Measurements from ENCODE around the gene IL17B.

Gene IL17B, protein sequence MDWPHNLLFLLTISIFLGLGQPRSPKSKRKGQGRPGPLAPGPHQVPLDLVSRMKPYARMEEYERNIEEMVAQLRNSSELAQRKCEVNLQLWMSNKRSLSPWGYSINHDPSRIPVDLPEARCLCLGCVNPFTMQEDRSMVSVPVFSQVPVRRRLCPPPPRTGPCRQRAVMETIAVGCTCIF

GRCh38 chr5:149379177-149379761, at the start of gene IL17B:
Gene IL17B (minus strand): TSS chr5:149379292. CDS start chr5:149379225, 67 bp downstream.
- no peak for DNase-seq (ENCODE audit: low read depth in 2 of 2)

- no peak for DNase-seq (ENCODE audit: low read depth in 2 of 2)
These were observed 48.9 kb upstream of the IL17B start for GRCh38 chr5:149428032-149428431.

GRCh38 chr5:149427374-149427773, 48.3 kb upstream of the IL17B start:
- no peak for DNase-seq (ENCODE audit: low read depth in 2 of 2)

- no peak for DNase-seq (ENCODE audit: low read depth in 2 of 2)
These were observed 47.8 kb upstream of the IL17B start for GRCh38 chr5:149426931-149427330.

DNA sequence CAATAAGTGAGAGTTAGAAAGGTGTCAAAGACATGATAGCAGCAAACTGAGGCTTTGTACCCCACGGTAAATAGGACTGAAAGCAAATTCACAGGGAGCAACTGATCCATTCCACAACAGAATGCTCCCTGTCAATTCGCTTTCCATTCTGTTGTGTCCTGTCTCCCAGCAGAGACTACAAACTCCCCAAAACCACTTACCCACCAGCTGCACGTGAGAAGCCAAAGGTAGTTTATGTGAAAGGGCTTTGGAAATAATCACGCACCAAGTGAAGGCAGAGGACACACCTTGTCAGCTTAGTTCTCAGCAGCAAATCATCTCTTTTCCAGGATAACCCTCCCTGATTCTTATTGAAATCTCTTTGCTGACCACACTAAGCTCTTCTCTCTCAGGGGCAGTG, 46.6 kb upstream of the IL17B start:
- no peak for DNase-seq (ENCODE audit: low read depth in 2 of 2)

DNA sequence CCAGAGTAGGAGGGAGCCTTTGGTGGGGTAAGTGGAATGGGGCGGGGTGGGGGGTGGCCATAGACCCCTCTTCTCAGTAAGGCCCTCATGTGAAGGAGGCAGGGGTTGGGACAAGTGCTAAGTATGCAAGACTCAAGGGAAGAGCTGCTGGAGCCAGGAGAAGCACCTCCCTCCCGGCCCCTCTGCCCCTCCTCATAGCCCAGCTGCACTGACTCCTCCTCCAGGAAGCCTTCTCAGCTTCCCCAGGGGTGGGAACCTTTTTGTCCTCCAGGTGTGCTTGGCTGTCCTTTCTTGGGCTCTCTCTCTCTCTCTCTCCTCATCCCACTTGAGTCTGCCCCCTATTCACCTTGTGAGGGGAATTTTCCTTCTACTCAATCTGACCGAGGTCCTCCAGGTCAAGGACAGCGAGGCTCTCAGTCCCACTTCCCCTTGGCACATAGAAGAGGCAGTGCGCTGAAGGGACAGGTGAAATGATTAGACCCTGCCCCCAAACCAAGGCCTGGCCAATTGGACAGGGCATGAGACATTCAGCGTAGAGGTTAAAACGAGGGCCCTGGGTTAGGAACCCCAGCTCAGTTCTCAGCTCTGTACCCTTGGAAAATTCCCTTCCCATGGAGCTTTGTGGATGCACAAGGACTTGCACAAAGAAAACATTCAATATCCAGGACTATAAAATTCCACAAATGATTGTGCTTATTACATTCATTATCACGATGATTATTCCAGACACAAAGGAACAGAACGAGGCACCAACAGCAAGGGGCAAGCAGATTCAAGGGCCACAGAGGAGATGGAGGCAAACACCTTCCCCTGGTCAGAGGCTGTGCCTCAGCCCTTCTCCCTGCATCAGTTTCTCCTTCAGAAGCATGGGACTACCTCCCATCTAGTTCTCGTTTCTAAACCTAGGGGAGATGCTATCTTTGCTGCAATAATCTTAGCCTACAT, 45.6 kb upstream of the IL17B start:
- no peak for DNase-seq (ENCODE audit: low read depth in 2 of 2)

GRCh38 chr5:149423794-149424268, 44.7 kb upstream of the IL17B start:
- DNase-seq (ENCODE audit: low read depth in 2 of 2), result no peak

DNA sequence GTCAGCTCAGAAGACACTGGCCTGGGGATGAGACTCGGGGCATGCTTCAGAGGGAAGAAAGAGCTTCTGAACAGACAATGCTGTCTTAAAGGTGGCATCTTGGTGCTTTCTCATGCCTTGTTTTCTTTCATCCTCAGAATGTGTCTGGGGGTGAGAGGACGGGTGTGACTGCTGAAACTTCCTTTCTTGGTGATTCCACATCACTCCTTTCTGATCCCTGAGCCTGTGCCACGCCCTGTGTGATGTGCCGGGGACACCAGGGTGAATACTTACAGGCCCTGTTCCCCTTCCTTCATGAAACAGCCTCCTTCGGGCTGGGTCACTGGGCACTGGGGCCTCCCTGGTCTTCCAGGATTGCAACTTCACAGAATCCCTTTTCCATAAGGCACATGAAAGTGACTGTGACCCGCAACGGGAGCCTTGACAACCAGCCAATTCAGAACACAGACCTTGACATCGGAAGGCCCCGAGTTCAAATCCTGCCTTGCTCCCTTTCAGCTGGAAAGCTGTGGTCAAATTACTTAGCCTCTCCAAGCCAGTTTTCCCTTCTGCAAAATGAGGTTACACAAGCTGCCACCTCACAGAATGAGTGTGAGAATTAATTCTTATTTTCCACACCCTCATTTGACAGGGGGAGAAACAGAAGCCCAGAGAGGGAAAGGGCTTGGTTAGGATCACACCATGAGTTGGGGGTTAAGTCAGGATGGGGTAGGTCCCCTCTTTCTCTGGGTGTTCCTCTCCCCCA, 44.1 kb upstream of the IL17B start:
- DNase-seq (ENCODE audit: low read depth in 2 of 2), result no peak

GRCh38 chr5:149422366-149423048, 43.4 kb upstream of the IL17B start:
- DNase-seq (ENCODE audit: low read depth in 2 of 2), result no peak

- no peak for DNase-seq (ENCODE audit: low read depth in 2 of 2)
These were observed 42.7 kb upstream of the IL17B start for GRCh38 chr5:149421834-149422233.

DNA sequence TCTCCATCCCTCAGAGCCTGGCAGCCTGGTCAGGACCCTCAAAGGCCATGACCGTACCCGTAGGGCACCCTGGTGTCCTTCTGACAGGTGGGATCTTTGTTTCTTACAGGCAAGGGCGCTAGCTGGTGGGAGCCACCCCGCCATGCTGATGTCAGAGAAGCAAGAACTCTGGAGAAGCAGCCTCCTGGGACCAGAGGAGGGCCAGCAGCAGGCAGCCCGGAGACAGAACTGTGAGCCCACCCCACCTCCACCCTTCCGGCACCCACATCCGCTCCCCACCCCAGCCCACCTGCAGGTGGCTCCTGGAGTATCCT, 42.2 kb upstream of the IL17B start:
- DNase-seq (ENCODE audit: low read depth in 2 of 2), result no peak

DNA sequence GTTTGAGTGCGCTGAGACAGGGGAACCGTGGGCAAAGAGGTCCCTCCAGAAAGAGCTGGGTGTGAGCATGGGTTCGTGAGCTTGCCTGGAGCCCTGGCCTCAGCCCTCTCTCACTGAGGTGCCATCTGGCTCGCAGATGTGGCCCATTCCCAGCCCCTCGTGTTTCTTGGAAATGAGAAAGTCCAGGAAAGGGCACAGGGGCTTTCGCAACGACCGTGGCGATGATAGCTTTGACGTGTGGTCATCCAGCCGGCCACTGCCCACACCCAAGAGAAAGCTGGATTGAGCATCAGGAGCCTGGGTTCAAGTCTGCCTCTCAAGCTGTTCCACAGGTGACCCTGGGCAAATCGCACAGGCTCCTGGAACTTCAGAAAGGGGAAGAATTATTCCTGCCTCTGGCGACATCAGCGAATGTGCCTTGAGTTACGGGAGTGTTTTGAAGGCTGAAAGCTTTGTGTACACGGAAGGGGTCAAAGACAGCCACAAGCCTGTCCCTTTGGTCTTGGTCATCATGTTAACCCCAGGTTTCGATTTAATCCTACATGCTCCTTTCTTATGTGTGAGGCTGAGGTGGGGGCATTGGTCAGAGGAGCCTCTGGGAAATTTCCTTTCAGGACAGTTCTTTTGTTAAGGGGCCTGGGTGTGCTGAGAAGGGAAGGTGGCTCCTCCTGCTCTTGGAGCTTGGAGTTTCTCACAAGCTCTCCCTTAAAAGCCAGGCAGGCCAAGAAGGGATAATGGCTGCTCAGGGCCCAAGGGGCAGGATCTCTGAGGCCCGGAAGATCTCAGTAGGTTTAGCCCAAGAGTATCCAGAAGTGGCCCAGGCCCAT, 41.7 kb upstream of the IL17B start:
- no peak for DNase-seq (ENCODE audit: low read depth in 2 of 2)

DNA sequence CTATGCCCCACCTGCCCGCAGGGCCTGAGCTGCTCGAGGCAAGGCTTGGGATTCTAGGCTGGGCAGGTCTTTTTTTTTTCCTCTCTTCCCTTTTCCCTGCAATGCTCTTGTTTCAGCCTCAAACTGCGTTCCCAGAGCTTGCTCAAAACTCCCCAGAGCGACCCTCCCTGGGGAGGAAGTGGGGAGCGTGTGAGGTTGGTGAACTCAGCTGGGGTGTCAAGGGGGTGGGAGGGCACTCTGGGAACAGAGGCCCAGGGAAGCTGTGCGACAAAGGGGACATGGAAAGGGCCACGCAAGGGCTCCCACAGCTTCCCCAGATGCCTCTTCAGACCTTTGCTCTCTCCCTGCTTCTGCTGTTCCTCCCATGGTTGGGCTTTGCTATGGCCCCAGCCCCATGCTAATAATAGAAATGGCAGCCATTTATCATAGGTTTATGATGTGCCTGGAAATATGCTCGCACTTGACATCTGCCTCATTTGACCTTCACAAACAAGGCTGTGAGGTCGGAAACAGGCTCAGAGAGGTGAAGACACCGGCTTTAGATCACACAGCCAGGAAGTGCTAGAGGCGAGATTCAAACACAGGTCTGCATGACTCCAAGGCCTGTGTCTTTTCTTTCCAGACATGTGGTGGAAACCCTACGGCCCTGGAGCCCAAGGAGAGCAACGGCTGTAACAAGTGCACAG, 40.9 kb upstream of the IL17B start:
- no peak for DNase-seq (ENCODE audit: low read depth in 2 of 2)

GRCh38 chr5:149419532-149419858, 40.4 kb upstream of the IL17B start:
- no peak for DNase-seq (ENCODE audit: low read depth in 2 of 2)

- no peak for DNase-seq (ENCODE audit: low read depth in 2 of 2)
These were observed 39.9 kb upstream of the IL17B start for GRCh38 chr5:149418910-149419531.

- DNase-seq (ENCODE audit: low read depth in 2 of 2), result no peak
These were observed 38.7 kb upstream of the IL17B start for GRCh38 chr5:149417711-149418368.

DNA sequence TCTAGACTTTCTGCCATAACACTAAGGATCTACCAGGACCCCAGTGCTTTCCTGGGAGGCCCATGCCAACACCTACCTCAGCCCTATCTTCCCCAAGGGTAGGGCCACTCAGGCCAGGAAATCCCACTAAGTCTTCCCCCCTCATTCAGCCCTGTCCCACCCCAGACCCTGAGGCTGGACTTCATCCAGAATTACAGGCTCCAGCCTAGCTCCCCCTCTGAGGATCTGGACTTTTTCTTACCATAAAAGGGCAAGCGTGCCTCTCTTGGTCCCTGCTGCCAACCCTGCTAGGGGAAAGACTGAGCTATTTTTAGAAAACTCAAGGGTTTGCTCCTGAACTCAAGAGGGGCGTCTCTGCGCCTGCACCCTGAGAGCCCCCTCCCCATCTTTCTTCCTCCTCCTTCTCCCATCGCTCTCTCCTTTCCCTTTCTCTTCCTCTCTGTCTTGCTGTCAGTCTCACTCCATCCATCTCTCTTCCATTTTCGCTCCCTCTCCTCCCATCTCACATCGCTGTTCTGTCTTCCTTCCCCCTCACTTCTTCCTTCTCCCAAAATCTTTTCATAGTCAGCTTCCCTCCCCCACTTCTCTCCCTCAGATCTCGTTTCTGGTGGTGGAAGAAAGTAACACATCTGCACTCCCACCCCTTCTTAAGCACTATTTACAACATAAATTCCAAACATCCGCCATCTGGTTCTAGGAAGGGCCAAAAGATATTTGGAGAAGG, 38.1 kb upstream of the IL17B start:
- DNase-seq (ENCODE audit: low read depth in 2 of 2), result no peak

All from stimulated activated CD8-positive, alpha-beta memory T cell treated with anti-CD3 and anti-CD28 coated beads, Interleukin-15, amount 100 ng/mL, for 48 hours (primary cell).